PFSK-1 (cell line): Measurements from ENCODE around the gene RPH3AL.

ENCODE experiments used
- FOXP2 ChIP-seq: optimal IDR thresholded peaks from 2 replicates; pipeline ENCODE3; 2011; ENCODE audit warnings: borderline replicate concordance, control low read depth, inconsistent platforms; ENCODE audit not compliant: insufficient read depth; ENCODE audit errors: extremely low read length, extremely low read depth
- POLR2AphosphoS5 ChIP-seq: IDR thresholded peaks from 2 replicates; pipeline ENCODE4 v1.6.1; 2012; ENCODE audit warnings: low read depth, mild to moderate bottlenecking, control low read depth, low read length, moderate library complexity
- SIN3A ChIP-seq: IDR thresholded peaks from 2 replicates; pipeline ENCODE4 v1.6.1; 2012; ENCODE audit warnings: mild to moderate bottlenecking, low read length, moderate library complexity, borderline replicate concordance; ENCODE audit not compliant: insufficient read depth
- TAF1 ChIP-seq: IDR thresholded peaks from 2 replicates; pipeline ENCODE4 v1.6.1; 2012; ENCODE audit warnings: low read length, control low read depth, borderline replicate concordance; ENCODE audit not compliant: insufficient read depth
- TF ChIP-seq, protein P1 (sequence below), 2 experiments: IDR thresholded peaks; 2 replicates each; pipeline versions ENCODE4 v1.6.1 to v1.8.0; 2011 to 2012; ENCODE audit warnings: low read depth in 2 of 2, low read length in 2 of 2, control low read depth in 1 of 2, inconsistent platforms in 1 of 2, mild to moderate bottlenecking in 1 of 2, moderate library complexity in 1 of 2; ENCODE audit not compliant: insufficient read depth in 1 of 2

Gene RPH3AL

DNA sequence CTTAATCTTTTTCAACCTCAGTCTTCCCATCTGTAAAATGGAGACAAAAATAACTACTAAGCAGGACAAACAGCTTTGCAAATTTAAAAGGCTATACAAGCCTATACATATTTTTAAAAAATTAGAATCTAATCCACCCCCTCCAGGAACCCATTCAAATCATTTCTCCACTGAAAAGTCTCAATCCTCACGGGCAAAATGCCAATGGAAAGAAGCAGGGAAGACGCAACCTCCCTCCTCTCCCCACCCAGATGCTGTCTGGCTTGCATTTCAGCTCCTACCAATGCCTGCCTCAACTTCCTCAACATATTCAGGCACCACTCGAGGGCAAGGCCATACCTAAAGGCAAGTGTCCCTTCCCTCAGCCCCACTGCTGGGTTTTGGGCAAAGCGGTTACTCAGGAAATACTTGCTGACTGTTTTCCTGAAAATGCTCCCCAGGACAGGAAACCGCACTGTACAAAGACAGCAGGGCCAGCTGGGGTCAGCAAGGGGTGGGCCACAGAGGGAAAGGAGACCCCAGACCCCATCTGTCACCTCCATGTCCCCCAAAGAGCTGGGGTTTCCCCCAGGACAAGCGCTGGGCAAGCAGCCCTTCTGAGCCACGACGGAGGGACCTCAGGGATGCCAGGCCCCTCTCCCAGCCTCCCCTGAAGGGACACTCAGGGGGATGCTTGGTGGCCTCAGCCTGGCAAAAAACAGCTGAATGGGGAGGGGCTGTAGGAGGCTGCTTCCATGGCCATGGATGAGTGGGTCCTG lies 123.5 kb downstream of the RPH3AL start:
- TF ChIP-seq SIN3A, result no peak
- TF ChIP-seq FOXP2, result no peak
- no peak for TF ChIP-seq POLR2AphosphoS5
- TF ChIP-seq, protein P1, sequence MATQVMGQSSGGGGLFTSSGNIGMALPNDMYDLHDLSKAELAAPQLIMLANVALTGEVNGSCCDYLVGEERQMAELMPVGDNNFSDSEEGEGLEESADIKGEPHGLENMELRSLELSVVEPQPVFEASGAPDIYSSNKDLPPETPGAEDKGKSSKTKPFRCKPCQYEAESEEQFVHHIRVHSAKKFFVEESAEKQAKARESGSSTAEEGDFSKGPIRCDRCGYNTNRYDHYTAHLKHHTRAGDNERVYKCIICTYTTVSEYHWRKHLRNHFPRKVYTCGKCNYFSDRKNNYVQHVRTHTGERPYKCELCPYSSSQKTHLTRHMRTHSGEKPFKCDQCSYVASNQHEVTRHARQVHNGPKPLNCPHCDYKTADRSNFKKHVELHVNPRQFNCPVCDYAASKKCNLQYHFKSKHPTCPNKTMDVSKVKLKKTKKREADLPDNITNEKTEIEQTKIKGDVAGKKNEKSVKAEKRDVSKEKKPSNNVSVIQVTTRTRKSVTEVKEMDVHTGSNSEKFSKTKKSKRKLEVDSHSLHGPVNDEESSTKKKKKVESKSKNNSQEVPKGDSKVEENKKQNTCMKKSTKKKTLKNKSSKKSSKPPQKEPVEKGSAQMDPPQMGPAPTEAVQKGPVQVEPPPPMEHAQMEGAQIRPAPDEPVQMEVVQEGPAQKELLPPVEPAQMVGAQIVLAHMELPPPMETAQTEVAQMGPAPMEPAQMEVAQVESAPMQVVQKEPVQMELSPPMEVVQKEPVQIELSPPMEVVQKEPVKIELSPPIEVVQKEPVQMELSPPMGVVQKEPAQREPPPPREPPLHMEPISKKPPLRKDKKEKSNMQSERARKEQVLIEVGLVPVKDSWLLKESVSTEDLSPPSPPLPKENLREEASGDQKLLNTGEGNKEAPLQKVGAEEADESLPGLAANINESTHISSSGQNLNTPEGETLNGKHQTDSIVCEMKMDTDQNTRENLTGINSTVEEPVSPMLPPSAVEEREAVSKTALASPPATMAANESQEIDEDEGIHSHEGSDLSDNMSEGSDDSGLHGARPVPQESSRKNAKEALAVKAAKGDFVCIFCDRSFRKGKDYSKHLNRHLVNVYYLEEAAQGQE (IDR thresholded peaks at IDR 0.05; ENCODE audit: insufficient read depth in 1 of 2, low read depth in 2 of 2, low read length in 2 of 2), result no peak
- no peak for TF ChIP-seq TAF1

DNA sequence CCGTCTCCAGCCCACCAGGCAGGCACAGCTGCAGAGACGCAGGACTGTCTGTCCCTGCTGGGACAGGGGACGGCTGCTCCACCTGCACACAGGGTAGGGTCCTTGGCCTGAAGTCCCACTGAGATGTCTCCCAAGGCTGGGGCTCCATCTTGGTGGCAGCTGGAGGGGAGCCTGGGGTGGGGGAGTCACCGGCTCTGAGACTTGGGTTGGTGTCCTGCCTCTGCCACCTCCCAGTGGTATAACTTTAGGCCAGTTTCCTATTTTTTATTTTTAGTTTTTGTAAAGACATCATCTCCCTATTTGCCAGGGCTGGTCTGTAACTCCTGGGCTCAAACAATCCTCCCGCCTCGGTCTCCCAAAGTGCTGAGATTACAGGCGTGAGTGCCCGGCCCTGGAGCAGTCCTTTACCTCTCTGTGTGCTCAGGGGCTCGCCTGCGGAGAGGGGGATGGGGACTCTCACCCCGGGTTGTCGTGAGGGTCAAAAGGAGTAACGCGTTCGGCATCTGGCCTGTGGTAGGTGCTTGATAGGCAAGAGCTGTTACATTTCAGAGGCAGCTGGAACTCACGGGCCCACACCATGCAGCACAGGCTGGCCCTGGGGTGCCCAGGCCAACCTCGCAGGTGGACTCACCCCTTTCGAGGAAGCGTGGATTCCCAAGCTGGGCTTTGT lies 124.5 kb downstream of the RPH3AL start:
- no peak for TF ChIP-seq FOXP2
- TF ChIP-seq, protein P1 (IDR thresholded peaks at IDR 0.05; ENCODE audit: insufficient read depth in 1 of 2, low read depth in 2 of 2, low read length in 2 of 2), result no peak
- no peak for TF ChIP-seq POLR2AphosphoS5
- TF ChIP-seq TAF1, result no peak
- TF ChIP-seq SIN3A, result no peak

DNA sequence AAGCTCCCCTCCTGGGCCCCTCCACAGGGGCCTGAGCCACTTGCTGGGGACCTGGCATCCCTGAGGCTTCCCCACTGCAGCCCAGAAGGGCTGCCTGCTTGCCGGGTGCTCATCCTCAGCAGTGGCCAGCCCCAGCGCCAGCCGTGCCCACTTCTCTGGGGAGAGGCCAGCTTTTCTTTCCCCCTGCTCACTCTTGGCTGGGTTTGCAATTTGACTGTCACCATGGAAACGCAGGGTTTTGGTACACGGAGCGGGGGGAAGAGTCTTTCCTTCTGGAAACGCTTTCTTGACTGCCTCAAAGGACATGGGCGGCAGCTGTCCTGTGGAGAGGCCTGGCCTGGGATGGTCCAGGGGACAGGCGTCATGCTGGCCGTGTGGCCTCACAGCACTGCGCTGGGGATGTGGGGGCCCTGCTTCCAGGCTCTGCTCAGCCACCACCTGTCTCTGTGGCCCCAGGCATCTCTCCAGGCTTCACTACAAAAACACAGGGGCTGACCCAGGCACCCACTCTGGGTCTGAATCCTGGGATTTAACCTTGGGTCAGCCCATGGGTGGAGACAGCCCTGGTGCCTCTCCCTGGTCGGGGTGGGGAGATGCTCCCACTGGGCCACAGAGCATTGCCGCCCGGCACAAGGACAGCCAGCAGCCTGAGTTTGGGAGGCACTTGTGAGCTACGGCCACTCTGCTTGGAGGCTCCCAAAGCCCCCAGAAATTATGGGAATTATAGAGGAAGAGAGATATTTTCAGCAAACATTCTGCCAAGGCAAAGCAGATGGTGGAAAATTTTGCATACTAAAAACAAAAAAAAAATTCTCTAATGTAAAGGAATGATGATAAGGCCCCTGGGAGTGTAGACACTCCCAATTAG lies 125.3 kb downstream of the RPH3AL start:
- no peak for TF ChIP-seq FOXP2
- TF ChIP-seq POLR2AphosphoS5, result no peak
- no peak for TF ChIP-seq SIN3A
- TF ChIP-seq, protein P1 (IDR thresholded peaks at IDR 0.05; ENCODE audit: insufficient read depth in 1 of 2, low read depth in 2 of 2, low read length in 2 of 2), result no peak
- no peak for TF ChIP-seq TAF1

DNA sequence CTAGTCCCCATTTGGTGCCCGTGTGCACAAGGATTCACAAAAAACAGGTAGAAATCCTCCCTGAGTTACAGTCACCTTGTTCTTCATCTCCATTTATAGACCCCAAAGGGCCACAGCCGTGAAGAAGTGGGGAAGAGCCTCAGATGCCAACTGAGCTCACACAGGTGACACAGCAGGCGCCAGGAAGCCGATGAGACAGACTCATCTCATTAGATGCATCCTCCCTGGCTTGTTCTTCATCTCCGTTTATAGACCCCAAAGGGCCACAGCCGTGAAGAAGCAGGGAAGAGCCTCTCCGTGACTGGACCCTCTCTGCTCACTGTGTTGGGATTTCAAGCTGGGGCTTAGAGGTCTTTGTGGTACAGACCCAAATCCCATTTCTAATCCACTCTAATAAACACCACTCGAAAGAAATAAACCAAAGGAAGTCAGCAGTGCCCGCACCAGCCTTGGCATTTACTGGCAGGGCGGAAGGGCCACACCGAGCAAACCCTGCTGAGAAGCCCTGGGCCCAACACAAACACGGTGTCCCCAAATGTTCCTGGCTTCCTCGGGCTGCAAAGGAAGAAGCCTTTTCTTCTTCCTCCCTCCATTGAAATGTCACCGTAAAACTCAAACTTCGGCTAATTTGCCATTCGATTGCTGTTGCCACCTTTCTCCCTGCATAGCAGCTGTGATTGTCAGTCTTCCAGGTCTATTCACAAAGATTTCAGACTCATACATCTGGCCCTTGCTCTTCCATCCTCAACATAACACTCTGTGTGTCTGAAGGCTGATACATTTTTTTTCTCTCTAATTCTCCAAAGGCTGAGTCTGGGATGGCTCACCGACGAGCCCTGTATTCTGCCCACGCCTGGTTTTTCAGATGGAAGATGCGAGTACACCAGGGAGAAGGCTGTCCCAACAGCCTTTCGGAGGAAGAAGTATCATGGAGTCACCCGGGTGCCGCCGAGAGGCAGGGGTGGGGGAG lies 126.2 kb downstream of the RPH3AL start:
- TF ChIP-seq POLR2AphosphoS5 (no peak), FOXP2 (no peak), TAF1 (no peak), SIN3A (no peak)
- TF ChIP-seq, protein P1 (IDR thresholded peaks at IDR 0.05; ENCODE audit: insufficient read depth in 1 of 2, low read depth in 2 of 2, low read length in 2 of 2), result no peak
